HL-60 (cell line): ENCODE data around the gene DOCK1.

ENCODE experiments used
- GABPA ChIP-seq: IDR thresholded peaks from 2 replicates; pipeline ENCODE4 v1.6.1; 2012; ENCODE audit warnings: low read depth
- TF ChIP-seq, protein P1 (sequence below): IDR thresholded peaks from one replicate; pipeline ENCODE4 v1.5.1; 2011; ENCODE audit warnings: low read length, control low read depth, inconsistent platforms; ENCODE audit not compliant: insufficient read depth
- TF ChIP-seq, protein P2 (sequence below): IDR thresholded peaks from 2 replicates; pipeline ENCODE4 v1.6.1; 2012; ENCODE audit warnings: low read depth; ENCODE audit not compliant: insufficient replicate concordance

DNA sequence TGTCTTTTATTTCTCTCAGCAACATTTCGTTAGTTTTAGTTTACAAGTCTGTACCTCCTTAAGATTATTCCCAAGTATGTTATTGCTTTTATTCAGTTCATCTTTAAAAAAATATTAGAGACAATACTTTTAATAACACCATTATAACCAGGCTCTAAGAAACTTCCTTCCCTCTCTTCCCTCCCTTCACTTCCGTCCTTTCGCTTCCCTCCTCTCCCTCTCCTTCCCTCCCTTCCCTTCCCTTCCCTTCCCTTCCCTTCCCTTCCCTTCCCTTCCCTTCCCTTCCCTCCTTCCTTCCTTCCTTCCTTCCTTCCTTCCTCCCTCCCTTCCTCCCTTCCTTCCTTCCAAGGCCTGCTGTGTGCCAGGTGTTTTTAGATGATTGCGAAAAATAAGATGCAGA, 58.1 kb downstream of the DOCK1 start:
- TF ChIP-seq, protein P1, sequence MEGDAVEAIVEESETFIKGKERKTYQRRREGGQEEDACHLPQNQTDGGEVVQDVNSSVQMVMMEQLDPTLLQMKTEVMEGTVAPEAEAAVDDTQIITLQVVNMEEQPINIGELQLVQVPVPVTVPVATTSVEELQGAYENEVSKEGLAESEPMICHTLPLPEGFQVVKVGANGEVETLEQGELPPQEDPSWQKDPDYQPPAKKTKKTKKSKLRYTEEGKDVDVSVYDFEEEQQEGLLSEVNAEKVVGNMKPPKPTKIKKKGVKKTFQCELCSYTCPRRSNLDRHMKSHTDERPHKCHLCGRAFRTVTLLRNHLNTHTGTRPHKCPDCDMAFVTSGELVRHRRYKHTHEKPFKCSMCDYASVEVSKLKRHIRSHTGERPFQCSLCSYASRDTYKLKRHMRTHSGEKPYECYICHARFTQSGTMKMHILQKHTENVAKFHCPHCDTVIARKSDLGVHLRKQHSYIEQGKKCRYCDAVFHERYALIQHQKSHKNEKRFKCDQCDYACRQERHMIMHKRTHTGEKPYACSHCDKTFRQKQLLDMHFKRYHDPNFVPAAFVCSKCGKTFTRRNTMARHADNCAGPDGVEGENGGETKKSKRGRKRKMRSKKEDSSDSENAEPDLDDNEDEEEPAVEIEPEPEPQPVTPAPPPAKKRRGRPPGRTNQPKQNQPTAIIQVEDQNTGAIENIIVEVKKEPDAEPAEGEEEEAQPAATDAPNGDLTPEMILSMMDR: no peak
- no peak for TF ChIP-seq GABPA
- TF ChIP-seq, protein P2, sequence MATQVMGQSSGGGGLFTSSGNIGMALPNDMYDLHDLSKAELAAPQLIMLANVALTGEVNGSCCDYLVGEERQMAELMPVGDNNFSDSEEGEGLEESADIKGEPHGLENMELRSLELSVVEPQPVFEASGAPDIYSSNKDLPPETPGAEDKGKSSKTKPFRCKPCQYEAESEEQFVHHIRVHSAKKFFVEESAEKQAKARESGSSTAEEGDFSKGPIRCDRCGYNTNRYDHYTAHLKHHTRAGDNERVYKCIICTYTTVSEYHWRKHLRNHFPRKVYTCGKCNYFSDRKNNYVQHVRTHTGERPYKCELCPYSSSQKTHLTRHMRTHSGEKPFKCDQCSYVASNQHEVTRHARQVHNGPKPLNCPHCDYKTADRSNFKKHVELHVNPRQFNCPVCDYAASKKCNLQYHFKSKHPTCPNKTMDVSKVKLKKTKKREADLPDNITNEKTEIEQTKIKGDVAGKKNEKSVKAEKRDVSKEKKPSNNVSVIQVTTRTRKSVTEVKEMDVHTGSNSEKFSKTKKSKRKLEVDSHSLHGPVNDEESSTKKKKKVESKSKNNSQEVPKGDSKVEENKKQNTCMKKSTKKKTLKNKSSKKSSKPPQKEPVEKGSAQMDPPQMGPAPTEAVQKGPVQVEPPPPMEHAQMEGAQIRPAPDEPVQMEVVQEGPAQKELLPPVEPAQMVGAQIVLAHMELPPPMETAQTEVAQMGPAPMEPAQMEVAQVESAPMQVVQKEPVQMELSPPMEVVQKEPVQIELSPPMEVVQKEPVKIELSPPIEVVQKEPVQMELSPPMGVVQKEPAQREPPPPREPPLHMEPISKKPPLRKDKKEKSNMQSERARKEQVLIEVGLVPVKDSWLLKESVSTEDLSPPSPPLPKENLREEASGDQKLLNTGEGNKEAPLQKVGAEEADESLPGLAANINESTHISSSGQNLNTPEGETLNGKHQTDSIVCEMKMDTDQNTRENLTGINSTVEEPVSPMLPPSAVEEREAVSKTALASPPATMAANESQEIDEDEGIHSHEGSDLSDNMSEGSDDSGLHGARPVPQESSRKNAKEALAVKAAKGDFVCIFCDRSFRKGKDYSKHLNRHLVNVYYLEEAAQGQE: no peak
